ENCODE data around the gene RASGRP1. TPM values are rescaled to one million over a fixed set of nuclear protein-coding genes. Genes with fewer than 3 reads are reported as not detected.

Gene RASGRP1
- total RNA-seq, 1 donor from 2014 or later, result 2.2 TPM

- intact Hi-C loops (cut with DNase I), result no loop called here
- DNase-seq (ENCODE audit: low spot score), result no peak
These were observed 47.2 kb downstream of the RASGRP1 start for GRCh38 chr15:38517312-38517975.

- intact Hi-C loops (cut with DNase I), result no loop called here
- no peak for DNase-seq (ENCODE audit: low spot score)
These were observed 48.0 kb downstream of the RASGRP1 start for GRCh38 chr15:38516626-38517025.

GRCh38 chr15:38514601-38515000 lies 50.0 kb downstream of the RASGRP1 start:
- intact Hi-C loops (cut with DNase I), result no loop called here

GRCh38 chr15:38512901-38513300 lies 51.7 kb downstream of the RASGRP1 start:
- no peak for DNase-seq (ENCODE audit: low spot score)
- intact Hi-C loops (cut with DNase I), result no loop called here

More at GRCh38 chr15:38514601-38515000, 50.0 kb downstream of the RASGRP1 start:
- DNase-seq (ENCODE audit: low spot score), result no peak

GRCh38 chr15:38509152-38509551 lies 55.5 kb downstream of the RASGRP1 start:
- no peak for DNase-seq (ENCODE audit: low spot score)
- intact Hi-C loops (cut with DNase I), result no loop called here

- intact Hi-C loops (cut with DNase I), result no loop called here
These were observed 56.0 kb downstream of the RASGRP1 start for GRCh38 chr15:38508647-38509046.

GRCh38 chr15:38507570-38507969 lies 57.0 kb downstream of the RASGRP1 start:
- no peak for DNase-seq (ENCODE audit: low spot score)
- intact Hi-C loops (cut with DNase I), result no loop called here

More at GRCh38 chr15:38508647-38509046, 56.0 kb downstream of the RASGRP1 start:
- DNase-seq (ENCODE audit: low spot score), result no peak

GRCh38 chr15:38506997-38507396 lies 57.6 kb downstream of the RASGRP1 start:
- no peak for DNase-seq (ENCODE audit: low spot score)
- intact Hi-C loops (cut with DNase I), result no loop called here

GRCh38 chr15:38504680-38505467 lies 59.7 kb downstream of the RASGRP1 start:
- DNase-seq (ENCODE audit: low spot score), result no peak
- intact Hi-C loops (cut with DNase I), result no loop called here

- intact Hi-C loops (cut with DNase I), result no loop called here
- DNase-seq (ENCODE audit: low spot score), result no peak
These were observed 61.1 kb downstream of the RASGRP1 start for GRCh38 chr15:38503496-38503895.

- DNase-seq (ENCODE audit: low spot score), result no peak
- intact Hi-C loops (cut with DNase I), result no loop called here
These were observed 65.0 kb downstream of the RASGRP1 start for GRCh38 chr15:38499651-38500050.

- intact Hi-C loops (cut with DNase I), result no loop called here
- DNase-seq (ENCODE audit: low spot score), result no peak
These were observed 68.5 kb downstream of the RASGRP1 start for GRCh38 chr15:38496151-38496550.

GRCh38 chr15:38490242-38490922 lies 74.2 kb downstream of the RASGRP1 start:
- DNase-seq (ENCODE audit: low spot score), result no peak
- intact Hi-C loops (cut with DNase I), result no loop called here

GRCh38 chr15:38487378-38487777 lies 77.2 kb downstream of the RASGRP1 start:
- intact Hi-C loops (cut with DNase I), result no loop called here
- no peak for DNase-seq (ENCODE audit: low spot score)

- intact Hi-C loops (cut with DNase I), result no loop called here
- no peak for DNase-seq (ENCODE audit: low spot score)
These were observed 77.7 kb downstream of the RASGRP1 start for GRCh38 chr15:38486936-38487335.

- intact Hi-C loops (cut with DNase I), result no loop called here
- DNase-seq (ENCODE audit: low spot score), result no peak
These were observed 82.0 kb downstream of the RASGRP1 start for GRCh38 chr15:38482572-38482971.

GRCh38 chr15:38481761-38482160 lies 82.9 kb downstream of the RASGRP1 start:
- intact Hi-C loops (cut with DNase I), result no loop called here
- no peak for DNase-seq (ENCODE audit: low spot score)

- DNase-seq (ENCODE audit: low spot score), result no peak
- intact Hi-C loops (cut with DNase I), result no loop called here
These were observed 83.5 kb downstream of the RASGRP1 start for GRCh38 chr15:38481113-38481512.

- DNase-seq (ENCODE audit: low spot score), result no peak
- intact Hi-C loops (cut with DNase I), result no loop called here
These were observed 84.9 kb downstream of the RASGRP1 start for GRCh38 chr15:38479756-38480155.

GRCh38 chr15:38479266-38479665 lies 85.3 kb downstream of the RASGRP1 start:
- intact Hi-C loops (cut with DNase I), result no loop called here
- no peak for DNase-seq (ENCODE audit: low spot score)

GRCh38 chr15:38477637-38478036 lies 87.0 kb downstream of the RASGRP1 start:
- intact Hi-C loops (cut with DNase I), result no loop called here
- no peak for DNase-seq (ENCODE audit: low spot score)

All from cardiac septum (tissue), 1 donor.